Nephron progenitor cell (in vitro differentiated cells): Measurements from ENCODE around the gene NEO1.
"Not testable (repeated sequence)": the region's sequence is repeated elsewhere in the genome, so short reads cannot be mapped to it uniquely, and the experiment has no call there.

Experiments used
- DNase-seq: peaks from one replicate; pipeline ENCODE4 v3.0.0; 2021
- H3K27ac Mint-ChIP-seq: 2 replicates; pipeline ENCODE4 v1.8.0; 2021; ENCODE audit warnings: mild to moderate bottlenecking, moderate library complexity, mixed read lengths
- H3K27me3 Mint-ChIP-seq: 2 replicates; pipeline ENCODE4 v1.8.0; 2021; ENCODE audit warnings: mild to moderate bottlenecking, low read depth, mixed read lengths; ENCODE audit not compliant: poor library complexity
- H3K36me3 Mint-ChIP-seq: 2 replicates; pipeline ENCODE4 v1.8.0; 2021; ENCODE audit warnings: low read depth, mixed read lengths
- H3K4me1 Mint-ChIP-seq: 2 replicates; pipeline ENCODE4 v1.8.0; 2021; ENCODE audit warnings: mixed read lengths
- H3K4me3 Mint-ChIP-seq: 2 replicates; pipeline ENCODE4 v1.8.0; 2021; ENCODE audit warnings: mild to moderate bottlenecking, moderate library complexity, mixed read lengths
- H3K9me3 Mint-ChIP-seq: 2 replicates; pipeline ENCODE4 v1.8.0; 2021; ENCODE audit warnings: mild to moderate bottlenecking, moderate library complexity, mixed read lengths
- TF ChIP-seq, protein P1 (sequence below): fragments of 200-600 bp; sonication (generic); IDR thresholded peaks from 2 replicates; pipeline ENCODE4 v1.5.0; 2021; ENCODE audit warnings: antibody characterized with exemption

Gene NEO1

GRCh38 chr15:73212424-73212823, 160.2 kb downstream of the NEO1 start:
- Mint-ChIP-seq H3K27me3 (no peaks in the 10 kb centered on the region), H3K27ac (peak overlapping the region; percentile 6), H3K4me1 (no peaks in the 10 kb centered on the region), H3K36me3 (peaks cover 64% of the 10 kb centered on the region), H3K9me3 (peaks cover 37% of the 10 kb centered on the region), H3K4me3 (no peak overlapping the region)
- TF ChIP-seq, protein P1, sequence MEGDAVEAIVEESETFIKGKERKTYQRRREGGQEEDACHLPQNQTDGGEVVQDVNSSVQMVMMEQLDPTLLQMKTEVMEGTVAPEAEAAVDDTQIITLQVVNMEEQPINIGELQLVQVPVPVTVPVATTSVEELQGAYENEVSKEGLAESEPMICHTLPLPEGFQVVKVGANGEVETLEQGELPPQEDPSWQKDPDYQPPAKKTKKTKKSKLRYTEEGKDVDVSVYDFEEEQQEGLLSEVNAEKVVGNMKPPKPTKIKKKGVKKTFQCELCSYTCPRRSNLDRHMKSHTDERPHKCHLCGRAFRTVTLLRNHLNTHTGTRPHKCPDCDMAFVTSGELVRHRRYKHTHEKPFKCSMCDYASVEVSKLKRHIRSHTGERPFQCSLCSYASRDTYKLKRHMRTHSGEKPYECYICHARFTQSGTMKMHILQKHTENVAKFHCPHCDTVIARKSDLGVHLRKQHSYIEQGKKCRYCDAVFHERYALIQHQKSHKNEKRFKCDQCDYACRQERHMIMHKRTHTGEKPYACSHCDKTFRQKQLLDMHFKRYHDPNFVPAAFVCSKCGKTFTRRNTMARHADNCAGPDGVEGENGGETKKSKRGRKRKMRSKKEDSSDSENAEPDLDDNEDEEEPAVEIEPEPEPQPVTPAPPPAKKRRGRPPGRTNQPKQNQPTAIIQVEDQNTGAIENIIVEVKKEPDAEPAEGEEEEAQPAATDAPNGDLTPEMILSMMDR: no peak
- DNase-seq: no peak

DNA sequence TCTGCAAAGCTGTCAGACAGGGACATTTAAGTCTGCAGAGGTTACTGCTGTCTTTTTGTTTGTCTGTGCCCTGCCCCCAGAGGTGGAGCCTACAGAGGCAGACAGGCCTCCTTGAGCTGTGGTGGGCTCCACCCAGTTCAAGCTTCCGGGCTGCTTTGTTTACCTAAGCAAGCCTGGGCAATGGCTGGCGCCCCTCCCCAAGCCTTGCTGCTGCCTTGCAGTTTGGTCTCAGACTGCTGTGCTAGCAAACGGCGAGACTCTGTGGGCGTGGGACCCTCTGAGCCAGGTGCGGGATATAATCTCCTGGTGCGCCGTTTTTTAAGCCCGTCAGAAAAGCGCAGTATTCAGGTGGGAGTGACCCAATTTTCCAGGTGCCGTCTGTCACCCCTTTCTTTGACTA, 169.2 kb downstream of the NEO1 start:
- DNase-seq, H3K27ac Mint-ChIP-seq, H3K4me1 Mint-ChIP-seq, H3K27me3 Mint-ChIP-seq, H3K4me3 Mint-ChIP-seq: not testable (repeated sequence)
- Mint-ChIP-seq H3K9me3 (peaks cover 53% of the 10 kb centered on the region), H3K36me3 (peaks cover 62% of the 10 kb centered on the region)

DNA sequence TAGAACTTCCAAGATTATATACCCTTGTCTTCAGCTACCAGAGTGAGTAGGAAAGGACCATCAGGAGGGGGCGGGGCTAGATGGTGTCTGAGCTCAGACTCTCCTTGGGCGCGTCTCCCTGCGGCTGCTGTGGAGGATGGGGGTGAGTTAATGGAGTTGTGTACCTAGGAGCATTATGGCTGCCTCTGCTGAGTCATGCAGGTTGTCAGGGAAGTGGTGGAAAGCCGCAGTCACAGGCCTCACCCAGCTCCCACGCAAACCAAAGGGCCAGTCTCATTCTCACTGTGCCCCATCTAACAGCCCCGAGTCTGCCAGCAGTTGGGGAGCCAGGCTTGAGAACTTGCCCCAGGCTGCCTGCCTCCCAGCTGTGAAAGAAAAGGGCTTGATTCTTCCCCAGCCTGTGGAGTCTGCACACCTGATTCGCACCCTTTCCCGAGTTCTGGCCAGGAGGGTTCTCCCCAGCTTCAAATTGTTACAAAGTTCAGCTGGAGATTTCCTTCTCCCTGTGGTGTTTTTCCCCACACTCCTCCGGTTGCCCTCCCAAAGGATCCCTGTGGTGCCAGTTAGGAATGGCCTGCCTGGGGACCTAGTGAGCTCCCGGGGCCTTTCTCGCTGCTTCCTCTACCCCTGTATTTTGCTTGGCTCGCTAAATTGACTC, 173.2 kb downstream of the NEO1 start:
- Mint-ChIP-seq H3K27me3 (no peaks in the 10 kb centered on the region), H3K36me3 (peaks cover 85% of the 10 kb centered on the region), H3K27ac (peak overlapping the region; percentile 50), H3K4me1 (no peaks in the 10 kb centered on the region), H3K9me3 (peaks cover 54% of the 10 kb centered on the region), H3K4me3 (no peak overlapping the region)
- no peak for DNase-seq
- TF ChIP-seq, protein P1: no peak

DNA sequence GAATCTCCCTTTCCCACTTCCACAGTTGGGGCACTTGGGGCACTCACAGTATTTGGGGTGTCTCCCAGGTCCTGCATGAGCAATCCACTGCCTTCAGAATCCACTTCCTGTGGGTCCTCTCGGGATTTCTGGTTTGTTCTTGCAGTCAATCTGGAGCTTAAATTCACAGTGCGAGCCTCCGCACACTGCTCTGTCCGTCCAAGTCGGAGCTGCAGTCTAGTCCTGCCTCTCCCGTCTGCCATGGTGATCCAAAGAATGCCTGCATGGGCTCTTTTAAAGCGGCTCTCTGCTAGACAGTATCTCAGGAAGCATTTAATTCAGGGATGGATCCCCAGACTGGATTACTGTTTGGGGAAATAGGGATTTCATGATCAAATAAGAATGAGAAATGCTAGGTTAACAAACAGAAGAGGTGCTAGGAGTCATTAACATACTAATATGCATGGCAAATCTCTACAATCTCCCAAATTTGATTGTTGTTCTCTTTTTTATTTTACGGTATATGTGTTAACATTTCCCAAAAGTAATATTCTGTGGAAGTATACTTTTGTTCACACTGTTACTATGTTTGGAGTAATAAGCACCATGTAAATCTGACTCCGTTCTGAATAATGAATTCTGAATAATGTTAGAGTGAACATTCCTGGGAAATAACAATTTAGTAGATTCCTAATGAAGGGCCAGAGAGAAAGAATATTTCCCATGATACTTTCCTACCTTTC, 174.0 kb downstream of the NEO1 start:
- TF ChIP-seq, protein P1: no peak
- Mint-ChIP-seq H3K9me3 (peaks cover 49% of the 10 kb centered on the region), H3K27me3 (no peaks in the 10 kb centered on the region), H3K27ac (peak overlapping the region; percentile 50), H3K4me3 (no peak overlapping the region), H3K36me3 (peaks cover 79% of the 10 kb centered on the region), H3K4me1 (no peaks in the 10 kb centered on the region)
- DNase-seq: no peak

DNA sequence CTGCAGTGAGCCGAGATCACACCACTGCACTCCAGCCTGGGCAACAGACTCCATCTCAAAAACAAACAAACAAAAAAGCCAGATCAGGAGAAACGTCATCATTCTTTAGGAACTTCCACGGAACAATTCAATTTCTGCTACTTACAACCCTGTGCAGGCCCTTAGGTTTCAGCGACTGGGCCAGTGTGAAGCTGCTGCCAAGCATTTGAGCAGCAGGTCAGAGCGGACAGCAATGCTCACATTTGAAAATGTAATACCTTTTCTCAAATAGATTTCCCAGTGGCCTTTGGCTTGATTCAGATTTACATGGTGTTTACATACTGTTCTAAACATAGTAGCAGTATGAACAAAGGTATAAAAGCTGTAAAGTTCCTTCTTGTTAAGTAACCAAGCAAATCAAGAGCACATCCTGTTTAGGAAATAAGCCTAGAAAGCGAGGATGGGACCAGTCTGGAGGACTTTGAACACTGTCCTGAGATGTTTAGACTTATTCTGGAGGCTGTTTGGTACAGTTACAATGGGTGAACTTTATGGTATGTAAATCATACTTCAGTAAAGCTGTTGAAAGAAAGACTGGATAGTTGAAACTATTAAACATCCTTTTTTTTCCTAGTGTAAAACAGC, 175.3 kb downstream of the NEO1 start:
- TF ChIP-seq, protein P1: no peak
- Mint-ChIP-seq H3K4me3 (no peak overlapping the region), H3K27me3 (no peaks in the 10 kb centered on the region), H3K27ac (no peak overlapping the region), H3K36me3 (peaks cover 75% of the 10 kb centered on the region), H3K9me3 (peaks cover 37% of the 10 kb centered on the region), H3K4me1 (no peaks in the 10 kb centered on the region)
- no peak for DNase-seq

DNA sequence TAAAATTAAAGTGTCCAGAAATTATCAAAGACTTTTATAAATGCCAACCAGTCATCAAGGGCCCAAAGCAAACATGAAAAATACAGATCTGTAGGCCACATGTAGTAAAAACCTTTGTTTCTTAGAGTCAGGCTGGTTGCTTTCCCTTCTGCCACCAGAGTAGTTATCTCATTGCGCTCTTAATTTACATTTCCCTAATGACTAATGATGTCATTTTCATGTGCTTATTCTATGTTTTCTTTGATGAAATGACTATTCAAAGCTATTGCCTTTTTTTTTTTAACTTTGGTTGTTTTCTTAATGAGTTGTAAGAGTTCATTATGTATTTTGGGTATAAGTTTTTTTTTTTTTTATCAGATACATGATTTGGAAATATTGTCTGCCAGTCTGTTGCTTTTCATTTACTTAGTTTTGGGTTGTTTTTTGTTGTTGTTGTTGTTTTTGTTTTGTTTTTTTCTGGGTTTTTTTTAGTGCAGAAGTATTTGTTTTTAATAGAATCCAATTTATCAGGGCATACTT, 175.9 kb downstream of the NEO1 start:
- Mint-ChIP-seq H3K27ac (no peak overlapping the region), H3K27me3 (no peaks in the 10 kb centered on the region), H3K4me1 (no peaks in the 10 kb centered on the region), H3K9me3 (peaks cover 30% of the 10 kb centered on the region), H3K4me3 (no peak overlapping the region), H3K36me3 (peaks cover 72% of the 10 kb centered on the region)
- no peak for DNase-seq
- TF ChIP-seq, protein P1: no peak
